KMS-11 (cell line): ENCODE measurements around the gene POLR2C.

ENCODE experiments used
- H2AFZ ChIP-seq: fragments of 200-600 bp; sonication (generic); 2 replicates; pipeline ENCODE4 v1.6.1; 2016; ENCODE audit warnings: antibody characterized with exemption, mixed run types, low read depth
- H3K27ac ChIP-seq: fragments of 200-600 bp; sonication (generic); 2 replicates; pipeline ENCODE4 v1.6.1; 2016; ENCODE audit warnings: mild to moderate bottlenecking, mixed run types
- H3K27me3 ChIP-seq: fragments of 200-600 bp; sonication (generic); 2 replicates; pipeline ENCODE4 v1.6.1; 2017; ENCODE audit warnings: mild to moderate bottlenecking, low read depth, mixed run types, moderate library complexity; ENCODE audit not compliant: insufficient read depth
- H3K36me3 ChIP-seq: fragments of 200-600 bp; sonication (generic); 2 replicates; pipeline ENCODE4 v1.6.1; 2017; ENCODE audit warnings: mild to moderate bottlenecking, mixed run types; ENCODE audit not compliant: insufficient read depth
- H3K4me1 ChIP-seq: fragments of 200-600 bp; sonication (generic); 2 replicates; pipeline ENCODE4 v1.6.1; 2016; ENCODE audit warnings: mild to moderate bottlenecking, low read depth, mixed run types; ENCODE audit not compliant: poor library complexity, severe bottlenecking
- H3K4me2 ChIP-seq: fragments of 200-600 bp; sonication (generic); 2 replicates; pipeline ENCODE4 v1.7.0; 2016; ENCODE audit warnings: mild to moderate bottlenecking, mixed run types
- H3K4me3 ChIP-seq: fragments of 200-600 bp; sonication (generic); IDR thresholded peaks from 2 replicates; pipeline ENCODE4 v1.6.1; 2017; ENCODE audit warnings: low read depth, low read length, mixed read lengths; ENCODE audit not compliant: insufficient read depth
- H3K79me2 ChIP-seq: fragments of 200-600 bp; sonication (generic); 2 replicates; pipeline ENCODE4 v1.6.1; 2016; ENCODE audit warnings: low read depth, mixed run types; ENCODE audit not compliant: insufficient read depth
- H3K9ac ChIP-seq: fragments of 200-600 bp; sonication (generic); 2 replicates; pipeline ENCODE4 v1.6.1; 2016; ENCODE audit warnings: mild to moderate bottlenecking, mixed run types
- H4K20me1 ChIP-seq: fragments of 200-600 bp; sonication (generic); 2 replicates; pipeline ENCODE4 v1.6.1; 2016; ENCODE audit warnings: mild to moderate bottlenecking, mixed run types; ENCODE audit not compliant: insufficient read depth
- TF ChIP-seq, protein P1 (sequence below): fragments of 200-600 bp; sonication (generic); conservative IDR thresholded peaks from 2 replicates; pipeline ENCODE4 v1.6.1; 2017; ENCODE audit warnings: low read depth, mild to moderate bottlenecking, antibody characterized with exemption, low read length, moderate library complexity, mixed read lengths

Gene POLR2C

DNA sequence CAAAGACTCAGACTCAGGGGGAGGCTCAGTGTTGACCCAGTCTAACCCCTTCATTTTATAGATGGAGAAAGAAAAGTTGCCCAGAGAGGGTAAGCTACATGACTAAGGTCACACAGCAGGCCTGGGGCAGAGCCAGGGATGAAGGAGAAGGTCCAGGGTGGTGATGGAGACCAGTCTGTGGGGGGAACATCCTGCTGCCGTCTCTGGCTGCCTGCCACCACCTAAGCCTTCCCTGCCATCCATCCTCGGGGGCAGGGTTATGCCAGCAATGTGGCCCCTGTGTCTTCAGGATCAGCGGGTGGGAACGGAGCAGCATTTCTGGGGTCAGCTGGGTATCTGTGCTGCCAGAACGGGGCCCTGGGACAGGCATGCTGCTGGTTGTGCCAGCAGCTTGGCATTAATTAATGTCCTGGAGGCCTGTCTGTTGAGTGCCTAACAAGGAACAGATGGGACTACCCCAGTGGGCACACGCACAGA lies 18.3 kb downstream of the POLR2C start:
- no peaks in the 10 kb centered on the region for H3K79me2 ChIP-seq
- no peak overlapping the region for H3K4me3 ChIP-seq
- no peaks in the 10 kb centered on the region for H3K27me3 ChIP-seq
- no peak overlapping the region for H3K27ac ChIP-seq
- H2AFZ ChIP-seq, result no peak overlapping the region
- no peaks in the 10 kb centered on the region for H4K20me1 ChIP-seq
- no peaks in the 10 kb centered on the region for H3K36me3 ChIP-seq
- no peak overlapping the region for H3K9ac ChIP-seq
- H3K4me1 ChIP-seq, result peaks cover 16% of the 10 kb centered on the region
- H3K4me2 ChIP-seq, result no peak overlapping the region
- TF ChIP-seq, protein P1, sequence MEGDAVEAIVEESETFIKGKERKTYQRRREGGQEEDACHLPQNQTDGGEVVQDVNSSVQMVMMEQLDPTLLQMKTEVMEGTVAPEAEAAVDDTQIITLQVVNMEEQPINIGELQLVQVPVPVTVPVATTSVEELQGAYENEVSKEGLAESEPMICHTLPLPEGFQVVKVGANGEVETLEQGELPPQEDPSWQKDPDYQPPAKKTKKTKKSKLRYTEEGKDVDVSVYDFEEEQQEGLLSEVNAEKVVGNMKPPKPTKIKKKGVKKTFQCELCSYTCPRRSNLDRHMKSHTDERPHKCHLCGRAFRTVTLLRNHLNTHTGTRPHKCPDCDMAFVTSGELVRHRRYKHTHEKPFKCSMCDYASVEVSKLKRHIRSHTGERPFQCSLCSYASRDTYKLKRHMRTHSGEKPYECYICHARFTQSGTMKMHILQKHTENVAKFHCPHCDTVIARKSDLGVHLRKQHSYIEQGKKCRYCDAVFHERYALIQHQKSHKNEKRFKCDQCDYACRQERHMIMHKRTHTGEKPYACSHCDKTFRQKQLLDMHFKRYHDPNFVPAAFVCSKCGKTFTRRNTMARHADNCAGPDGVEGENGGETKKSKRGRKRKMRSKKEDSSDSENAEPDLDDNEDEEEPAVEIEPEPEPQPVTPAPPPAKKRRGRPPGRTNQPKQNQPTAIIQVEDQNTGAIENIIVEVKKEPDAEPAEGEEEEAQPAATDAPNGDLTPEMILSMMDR, result no peak

DNA sequence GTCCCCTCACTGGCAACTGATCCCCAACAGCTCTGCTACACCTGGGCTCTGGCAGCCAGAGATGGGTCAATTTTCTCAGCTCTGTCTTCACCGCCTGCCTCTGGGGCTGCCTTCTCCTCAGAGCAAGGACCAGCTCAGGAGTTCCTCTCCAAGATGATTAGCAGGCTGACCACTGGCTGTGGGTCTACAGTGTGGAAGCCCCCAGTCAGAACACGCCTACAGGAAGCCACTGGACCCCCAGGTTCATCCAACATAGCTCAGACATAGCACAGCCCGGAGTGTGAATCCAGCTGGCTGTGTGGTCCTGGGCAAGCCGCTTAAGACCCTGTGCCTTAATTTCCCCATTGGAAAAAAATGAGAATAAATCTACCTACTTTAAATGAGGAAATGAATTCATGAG lies 18.9 kb downstream of the POLR2C start:
- TF ChIP-seq, protein P1, result no peak
- H3K27me3 ChIP-seq, result no peaks in the 10 kb centered on the region
- no peak overlapping the region for H3K27ac ChIP-seq
- no peaks in the 10 kb centered on the region for H3K79me2 ChIP-seq
- H3K36me3 ChIP-seq, result no peaks in the 10 kb centered on the region
- H4K20me1 ChIP-seq, result no peaks in the 10 kb centered on the region
- H3K4me2 ChIP-seq, result no peak overlapping the region
- H3K4me1 ChIP-seq, result peaks cover 11% of the 10 kb centered on the region
- H3K9ac ChIP-seq, result no peak overlapping the region
- no peak overlapping the region for H3K4me3 ChIP-seq
- no peak overlapping the region for H2AFZ ChIP-seq

DNA sequence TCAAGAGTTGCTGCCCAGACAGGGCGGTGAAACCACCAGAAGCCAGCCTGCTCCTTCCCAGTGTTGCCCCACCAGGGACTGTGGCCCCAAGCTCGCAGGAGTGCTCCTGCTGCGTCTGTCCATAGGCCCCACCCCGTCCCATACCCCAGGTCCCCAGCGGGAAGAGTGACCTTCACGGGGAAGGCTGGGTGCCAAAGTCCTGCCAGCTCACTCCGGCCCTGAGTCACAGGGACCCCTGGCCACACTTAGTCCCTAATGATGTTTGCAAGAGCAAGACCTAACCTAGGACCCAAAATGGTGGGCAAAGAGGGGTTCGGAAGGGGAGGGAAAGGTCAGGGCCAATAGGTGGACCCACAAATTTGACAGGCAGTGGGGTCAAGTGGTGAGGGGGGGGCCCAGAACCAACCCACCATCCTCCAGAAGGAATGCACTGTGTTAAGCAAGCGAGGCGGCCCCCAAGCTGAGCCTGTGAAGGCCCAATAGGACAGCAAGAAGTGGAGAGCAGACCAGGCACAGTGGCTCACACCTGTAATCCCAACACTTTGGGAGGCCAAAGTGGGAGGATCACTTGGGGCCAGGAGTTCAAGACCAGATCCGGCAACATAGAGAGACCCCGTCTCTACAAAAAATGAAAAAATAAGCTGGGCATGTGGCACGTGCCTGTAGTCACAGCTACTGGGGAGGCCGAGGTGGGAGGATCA lies 20.5 kb downstream of the POLR2C start:
- Histone ChIP-seq H3K27me3 (no peaks in the 10 kb centered on the region), H3K79me2 (no peaks in the 10 kb centered on the region), H3K9ac (no peak overlapping the region), H3K4me2 (no peak overlapping the region), H2AFZ (no peak overlapping the region), H3K27ac (no peak overlapping the region), H3K4me1 (peaks cover 18% of the 10 kb centered on the region), H3K36me3 (no peaks in the 10 kb centered on the region), H4K20me1 (no peaks in the 10 kb centered on the region), H3K4me3 (no peak overlapping the region)
- TF ChIP-seq, protein P1, result no peak

DNA sequence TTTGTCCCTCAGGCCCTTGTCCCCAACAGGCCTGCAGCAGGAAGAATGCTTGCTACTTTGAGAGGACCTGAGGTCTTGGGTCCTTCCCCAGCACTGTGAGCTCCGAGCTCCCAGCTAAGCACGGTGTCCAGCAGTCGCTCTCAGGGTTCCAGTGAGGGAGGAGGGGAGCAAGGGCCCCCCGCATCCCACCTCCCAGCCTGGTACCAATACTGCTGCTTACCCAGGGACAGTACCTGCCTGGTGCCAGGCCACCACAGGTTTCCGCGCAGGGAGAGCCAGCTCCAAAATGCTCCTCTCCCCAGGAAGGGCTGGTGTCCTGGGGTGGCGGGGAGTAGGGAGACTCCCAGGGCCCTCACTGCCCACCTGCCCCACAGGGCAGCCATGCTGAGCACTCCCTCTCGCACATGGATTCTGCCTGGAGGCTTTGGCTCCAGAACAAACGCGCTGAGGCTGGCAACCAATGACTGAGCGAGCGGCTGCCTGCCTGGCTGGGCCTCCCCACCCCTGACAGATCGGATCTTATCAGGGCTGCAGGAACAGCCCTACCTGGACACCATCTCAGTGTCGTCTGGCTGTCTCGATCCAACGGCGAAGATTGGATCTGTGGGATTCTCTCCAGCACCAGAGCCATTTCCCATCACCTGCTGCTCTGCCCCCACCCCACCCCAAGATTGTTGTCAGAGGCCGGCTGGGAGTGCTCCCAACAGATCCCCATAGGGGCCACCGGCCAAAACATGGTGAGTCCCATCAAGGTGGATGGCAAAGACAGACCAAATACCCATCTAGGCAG lies 21.4 kb downstream of the POLR2C start:
- no peak overlapping the region for H3K4me2 ChIP-seq
- TF ChIP-seq, protein P1, result no peak
- H3K4me1 ChIP-seq, result peaks cover 27% of the 10 kb centered on the region
- no peak overlapping the region for H2AFZ ChIP-seq
- no peaks in the 10 kb centered on the region for H4K20me1 ChIP-seq
- H3K4me3 ChIP-seq, result no peak overlapping the region
- H3K9ac ChIP-seq, result no peak overlapping the region
- no peaks in the 10 kb centered on the region for H3K36me3 ChIP-seq
- H3K27ac ChIP-seq, result no peak overlapping the region
- no peaks in the 10 kb centered on the region for H3K27me3 ChIP-seq
- H3K79me2 ChIP-seq, result no peaks in the 10 kb centered on the region
